GM21737 (cell line): ENCODE data around the gene AHCY.
"Not testable (repeated sequence)": the region's sequence is repeated elsewhere in the genome, so short reads cannot be mapped to it uniquely, and the experiment has no call there.

ENCODE experiments used
- ATAC-seq: cut with Tn5 transposase; IDR thresholded peaks from one replicate; pipeline ENCODE4 v1.9.1; 2021; ENCODE audit warnings: mild to moderate bottlenecking, moderate library complexity; ENCODE audit not compliant: unreplicated experiment

The AHCY gene

GRCh38 chr20:34262488-34263288 is 40.5 kb downstream of the AHCY start:
- ATAC-seq, result no peak

GRCh38 chr20:34260208-34260942 is 42.8 kb downstream of the AHCY start:
- ATAC-seq, result no peak

- no peak for ATAC-seq
Measured at GRCh38 chr20:34256629-34257124, 46.5 kb downstream of the AHCY start.

GRCh38 chr20:34254979-34255378 is 48.2 kb downstream of the AHCY start:
- no peak for ATAC-seq

GRCh38 chr20:34252431-34253086 is 50.6 kb downstream of the AHCY start:
- ATAC-seq, result not testable (repeated sequence)

GRCh38 chr20:34251619-34252018 is 51.5 kb downstream of the AHCY start:
- ATAC-seq, result no peak

GRCh38 chr20:34250005-34250404 is 53.1 kb downstream of the AHCY start:
- ATAC-seq, result no peak

GRCh38 chr20:34249291-34249690 is 53.9 kb downstream of the AHCY start:
- no peak for ATAC-seq

- no peak for ATAC-seq
Measured at GRCh38 chr20:34246126-34246626, 57.0 kb downstream of the AHCY start.

- no peak for ATAC-seq
Measured at GRCh38 chr20:34243377-34243776, 59.8 kb downstream of the AHCY start.

- ATAC-seq, result no peak
Measured at GRCh38 chr20:34242879-34243278, 60.3 kb downstream of the AHCY start.

- not testable (repeated sequence) for ATAC-seq
Measured at GRCh38 chr20:34242015-34242414, 61.1 kb downstream of the AHCY start.

- ATAC-seq, result no peak
Measured at GRCh38 chr20:34240693-34241615, 62.2 kb downstream of the AHCY start, which contains the start of gene ASIP. Gene ASIP, plus strand, starts transcription at chr20:34241423. Its CDS starts 18,952 bp downstream, at chr20:34260375.

GRCh38 chr20:34240121-34240520 is 63.0 kb downstream of the AHCY start:
- no peak for ATAC-seq

GRCh38 chr20:34237942-34238341 is 65.2 kb downstream of the AHCY start:
- ATAC-seq, result no peak

- no peak for ATAC-seq
Measured at GRCh38 chr20:34235875-34236274, 67.3 kb downstream of the AHCY start.

GRCh38 chr20:34233687-34234086 is 69.5 kb downstream of the AHCY start:
- ATAC-seq, result no peak

GRCh38 chr20:34232494-34233087 is 70.6 kb downstream of the AHCY start:
- ATAC-seq, result no peak

- ATAC-seq, result no peak
Measured at GRCh38 chr20:34231634-34232033, 71.5 kb downstream of the AHCY start.
